ENCODE results near the gene BLACAT1. TPM values are rescaled to one million over a fixed set of nuclear protein-coding genes. Genes with fewer than 3 reads are reported as not detected.

Gene BLACAT1
- total RNA-seq, 1 donor from 2014 or later: 3.9 TPM

GRCh38 chr1:205500240-205501233 lies 44.7 kb upstream of the BLACAT1 start:
- peaks cover 3% of the 10 kb centered on the region for H3K27me3 Mint-ChIP-seq (ENCODE audit: low read depth)
- TF ChIP-seq, protein P1, sequence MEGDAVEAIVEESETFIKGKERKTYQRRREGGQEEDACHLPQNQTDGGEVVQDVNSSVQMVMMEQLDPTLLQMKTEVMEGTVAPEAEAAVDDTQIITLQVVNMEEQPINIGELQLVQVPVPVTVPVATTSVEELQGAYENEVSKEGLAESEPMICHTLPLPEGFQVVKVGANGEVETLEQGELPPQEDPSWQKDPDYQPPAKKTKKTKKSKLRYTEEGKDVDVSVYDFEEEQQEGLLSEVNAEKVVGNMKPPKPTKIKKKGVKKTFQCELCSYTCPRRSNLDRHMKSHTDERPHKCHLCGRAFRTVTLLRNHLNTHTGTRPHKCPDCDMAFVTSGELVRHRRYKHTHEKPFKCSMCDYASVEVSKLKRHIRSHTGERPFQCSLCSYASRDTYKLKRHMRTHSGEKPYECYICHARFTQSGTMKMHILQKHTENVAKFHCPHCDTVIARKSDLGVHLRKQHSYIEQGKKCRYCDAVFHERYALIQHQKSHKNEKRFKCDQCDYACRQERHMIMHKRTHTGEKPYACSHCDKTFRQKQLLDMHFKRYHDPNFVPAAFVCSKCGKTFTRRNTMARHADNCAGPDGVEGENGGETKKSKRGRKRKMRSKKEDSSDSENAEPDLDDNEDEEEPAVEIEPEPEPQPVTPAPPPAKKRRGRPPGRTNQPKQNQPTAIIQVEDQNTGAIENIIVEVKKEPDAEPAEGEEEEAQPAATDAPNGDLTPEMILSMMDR (conservative IDR thresholded peaks at IDR 0.05): no peak
- H3K4me1 Mint-ChIP-seq: peaks cover 52% of the 10 kb centered on the region
- H3K36me3 Mint-ChIP-seq (ENCODE audit: low read depth): no peaks in the 10 kb centered on the region
- H3K4me3 Mint-ChIP-seq: no peak overlapping the region
- no peak for DNase-seq (ENCODE audit: low read depth, low spot score)
- H3K27ac Mint-ChIP-seq (ENCODE audit: unreplicated experiment): no peak overlapping the region
- H3K9me3 Mint-ChIP-seq: no peaks in the 10 kb centered on the region

- TF ChIP-seq, protein P1 (conservative IDR thresholded peaks at IDR 0.05): no peak
- H3K36me3 Mint-ChIP-seq (ENCODE audit: low read depth): no peaks in the 10 kb centered on the region
- H3K27me3 Mint-ChIP-seq (ENCODE audit: low read depth): peaks cover 3% of the 10 kb centered on the region
- H3K4me3 Mint-ChIP-seq: no peak overlapping the region
- no peak for DNase-seq (ENCODE audit: low read depth, low spot score)
- H3K27ac Mint-ChIP-seq (ENCODE audit: unreplicated experiment): no peak overlapping the region
- no peaks in the 10 kb centered on the region for H3K9me3 Mint-ChIP-seq
- peaks cover 50% of the 10 kb centered on the region for H3K4me1 Mint-ChIP-seq
Measured at GRCh38 chr1:205499789-205500188, 43.9 kb upstream of the BLACAT1 start.

DNA sequence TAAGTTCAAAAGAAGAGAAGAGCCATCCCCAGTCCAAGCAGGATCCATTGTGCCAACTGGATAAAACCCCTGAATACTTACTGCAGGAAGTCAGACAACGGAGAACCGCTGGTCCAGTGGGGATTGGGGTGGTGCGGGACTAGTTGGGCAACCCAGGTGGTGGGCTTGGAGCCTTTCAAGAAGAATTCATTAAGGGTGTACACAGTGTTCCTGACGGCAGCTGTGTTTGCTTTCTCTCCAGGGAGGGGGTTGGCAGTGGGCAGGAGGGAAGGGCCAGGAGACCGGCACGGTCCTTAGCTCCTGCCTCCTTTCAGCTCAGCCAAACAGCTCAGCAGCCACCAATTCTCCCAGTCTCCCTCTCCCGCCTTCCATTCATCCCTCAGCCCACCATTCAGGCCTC lies 41.5 kb upstream of the BLACAT1 start:
- no peaks in the 10 kb centered on the region for H3K9me3 Mint-ChIP-seq
- H3K27me3 Mint-ChIP-seq (ENCODE audit: low read depth): peaks cover 5% of the 10 kb centered on the region
- H3K27ac Mint-ChIP-seq (ENCODE audit: unreplicated experiment): no peak overlapping the region
- TF ChIP-seq, protein P1 (conservative IDR thresholded peaks at IDR 0.05): no peak
- H3K4me1 Mint-ChIP-seq: peaks cover 43% of the 10 kb centered on the region
- DNase-seq (ENCODE audit: low read depth, low spot score): no peak
- H3K4me3 Mint-ChIP-seq: no peak overlapping the region
- H3K36me3 Mint-ChIP-seq (ENCODE audit: low read depth): no peaks in the 10 kb centered on the region

- no peaks in the 10 kb centered on the region for H3K36me3 Mint-ChIP-seq (ENCODE audit: low read depth)
- no peak for DNase-seq (ENCODE audit: low read depth, low spot score)
- H3K4me1 Mint-ChIP-seq: peaks cover 37% of the 10 kb centered on the region
- H3K9me3 Mint-ChIP-seq: no peaks in the 10 kb centered on the region
- TF ChIP-seq, protein P1 (conservative IDR thresholded peaks at IDR 0.05): no peak
- no peak overlapping the region for H3K4me3 Mint-ChIP-seq
- peaks cover 5% of the 10 kb centered on the region for H3K27me3 Mint-ChIP-seq (ENCODE audit: low read depth)
- no peak overlapping the region for H3K27ac Mint-ChIP-seq (ENCODE audit: unreplicated experiment)
Measured at GRCh38 chr1:205496661-205497060, 40.8 kb upstream of the BLACAT1 start.

GRCh38 chr1:205495237-205495823 lies 39.5 kb upstream of the BLACAT1 start:
- Mint-ChIP-seq H3K4me1 (peaks cover 25% of the 10 kb centered on the region), H3K27me3 (ENCODE audit: low read depth) (peaks cover 5% of the 10 kb centered on the region)
- TF ChIP-seq, protein P1 (conservative IDR thresholded peaks at IDR 0.05): no peak

More at GRCh38 chr1:205495237-205495823, 39.5 kb upstream of the BLACAT1 start:
- H3K4me3 Mint-ChIP-seq: no peak overlapping the region
- no peaks in the 10 kb centered on the region for H3K36me3 Mint-ChIP-seq (ENCODE audit: low read depth)
- DNase-seq (ENCODE audit: low read depth, low spot score): no peak
- H3K27ac Mint-ChIP-seq (ENCODE audit: unreplicated experiment): no peak overlapping the region
- no peaks in the 10 kb centered on the region for H3K9me3 Mint-ChIP-seq

All from neural crest cell (in vitro differentiated cells).